ENCODE measurements around the gene AGO3.

DNA sequence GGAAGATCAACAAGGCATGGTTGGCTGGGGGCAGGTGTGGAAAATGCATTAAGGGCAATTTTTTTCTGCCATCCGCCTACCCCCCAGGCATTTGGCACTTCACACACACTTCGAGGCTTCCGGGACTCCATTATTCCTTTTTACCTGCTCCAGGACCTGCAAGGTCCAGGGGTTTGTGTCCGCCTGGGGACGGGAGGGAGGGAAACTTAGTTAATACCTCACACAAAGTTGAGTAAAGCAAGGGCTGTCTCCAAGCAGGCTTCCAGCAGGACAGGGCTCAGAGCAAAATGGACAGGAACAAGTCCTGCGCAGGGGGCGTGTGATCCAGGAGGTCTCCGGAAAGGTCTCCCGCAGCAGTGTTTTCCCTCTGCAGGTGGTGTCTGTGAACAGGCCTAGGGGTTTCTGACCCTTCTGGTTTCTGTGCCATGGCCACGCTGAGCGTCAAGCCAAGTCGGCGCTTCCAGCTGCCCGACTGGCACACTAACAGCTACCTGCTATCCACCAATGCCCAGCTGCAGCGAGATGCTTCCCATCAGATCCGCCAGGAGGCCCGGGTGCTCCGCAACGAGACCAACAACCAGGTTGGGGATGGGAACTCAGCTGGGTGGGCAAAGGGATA lies 153.7 kb downstream of the AGO3 start:
- TF ChIP-seq, protein P1, sequence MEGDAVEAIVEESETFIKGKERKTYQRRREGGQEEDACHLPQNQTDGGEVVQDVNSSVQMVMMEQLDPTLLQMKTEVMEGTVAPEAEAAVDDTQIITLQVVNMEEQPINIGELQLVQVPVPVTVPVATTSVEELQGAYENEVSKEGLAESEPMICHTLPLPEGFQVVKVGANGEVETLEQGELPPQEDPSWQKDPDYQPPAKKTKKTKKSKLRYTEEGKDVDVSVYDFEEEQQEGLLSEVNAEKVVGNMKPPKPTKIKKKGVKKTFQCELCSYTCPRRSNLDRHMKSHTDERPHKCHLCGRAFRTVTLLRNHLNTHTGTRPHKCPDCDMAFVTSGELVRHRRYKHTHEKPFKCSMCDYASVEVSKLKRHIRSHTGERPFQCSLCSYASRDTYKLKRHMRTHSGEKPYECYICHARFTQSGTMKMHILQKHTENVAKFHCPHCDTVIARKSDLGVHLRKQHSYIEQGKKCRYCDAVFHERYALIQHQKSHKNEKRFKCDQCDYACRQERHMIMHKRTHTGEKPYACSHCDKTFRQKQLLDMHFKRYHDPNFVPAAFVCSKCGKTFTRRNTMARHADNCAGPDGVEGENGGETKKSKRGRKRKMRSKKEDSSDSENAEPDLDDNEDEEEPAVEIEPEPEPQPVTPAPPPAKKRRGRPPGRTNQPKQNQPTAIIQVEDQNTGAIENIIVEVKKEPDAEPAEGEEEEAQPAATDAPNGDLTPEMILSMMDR (IDR thresholded peaks at IDR 0.05; ENCODE audit: extremely low read depth in 1 of 2, insufficient read depth in 1 of 2, low read depth in 1 of 2, low read length in 2 of 2) = no peak
- no peak for TF ChIP-seq POLR2AphosphoS5 (IDR thresholded peaks at IDR 0.05; ENCODE audit: insufficient read depth, low read depth, low read length)
- no peak for TF ChIP-seq POLR2A (IDR thresholded peaks at IDR 0.05; ENCODE audit: low read depth, low read length)
- no peak for TF ChIP-seq EZH2 (IDR thresholded peaks at IDR 0.05; ENCODE audit: borderline replicate concordance, low read depth, low read length, severe bottlenecking)

Data from endothelial cell of umbilical vein (primary cell).